Measurements from ENCODE around the gene TRIP12. TPM values are rescaled to one million over a fixed set of nuclear protein-coding genes. Genes with fewer than 3 reads are reported as not detected.
"Not testable (repeated sequence)": the region's sequence is repeated elsewhere in the genome, so short reads cannot be mapped to it uniquely, and the experiment has no call there.

The TRIP12 gene
- polyA plus RNA-seq, 10 donors = 137 to 246 (median 174) TPM

GRCh38 chr2:229777716-229778115, 144.1 kb downstream of the TRIP12 start:
- DNase-seq = no peak

- DNase-seq = no peak
Measured at GRCh38 chr2:229775614-229776313, 146.0 kb downstream of the TRIP12 start.

- no peak for DNase-seq
Measured at GRCh38 chr2:229774237-229774636, 147.6 kb downstream of the TRIP12 start.

- no peak for DNase-seq
Measured at GRCh38 chr2:229768235-229768634, 153.6 kb downstream of the TRIP12 start.

GRCh38 chr2:229765721-229766120, 156.1 kb downstream of the TRIP12 start:
- no peak for DNase-seq

- no peak for DNase-seq
Measured at GRCh38 chr2:229761663-229762062, 160.1 kb downstream of the TRIP12 start.

- not testable (repeated sequence) for DNase-seq
Measured at GRCh38 chr2:229757462-229757861, 164.3 kb downstream of the TRIP12 start.

- DNase-seq = no peak
Measured at GRCh38 chr2:229752970-229753729, 168.7 kb downstream of the TRIP12 start.

GRCh38 chr2:229749779-229750178, 172.0 kb downstream of the TRIP12 start:
- no peak for DNase-seq

- no peak for DNase-seq
Measured at GRCh38 chr2:229748950-229749349, 172.9 kb downstream of the TRIP12 start.

- DNase-seq = not testable (repeated sequence)
Measured at GRCh38 chr2:229742691-229743090, 179.1 kb downstream of the TRIP12 start.

GRCh38 chr2:229740279-229740678, 181.5 kb downstream of the TRIP12 start:
- DNase-seq = no peak

GRCh38 chr2:229738024-229738625, 183.7 kb downstream of the TRIP12 start:
- no peak for DNase-seq

- no peak for DNase-seq
Measured at GRCh38 chr2:229734410-229734809, 187.4 kb downstream of the TRIP12 start.

- DNase-seq = no peak
Measured at GRCh38 chr2:229733611-229734245, 188.1 kb downstream of the TRIP12 start.

GRCh38 chr2:229732897-229733296, 188.9 kb downstream of the TRIP12 start:
- no peak for DNase-seq

GRCh38 chr2:229731916-229732315, 189.9 kb downstream of the TRIP12 start:
- DNase-seq = no peak

- no peak for DNase-seq
Measured at GRCh38 chr2:229731363-229731762, 190.4 kb downstream of the TRIP12 start.

- no peak for DNase-seq
Measured at GRCh38 chr2:229728370-229728769, 193.4 kb downstream of the TRIP12 start.

GRCh38 chr2:229726643-229727042, 195.2 kb downstream of the TRIP12 start:
- no peak for DNase-seq

GRCh38 chr2:229725716-229726574, 195.9 kb downstream of the TRIP12 start:
- DNase-seq = no peak
